Measurements from ENCODE around the gene VPS37C.
A peak's percentile ranks its signal among the peaks of the same experiment; 100 is the strongest.
"Not testable (repeated sequence)": the region's sequence is repeated elsewhere in the genome, so short reads cannot be mapped to it uniquely, and the experiment has no call there.

Gene VPS37C

DNA sequence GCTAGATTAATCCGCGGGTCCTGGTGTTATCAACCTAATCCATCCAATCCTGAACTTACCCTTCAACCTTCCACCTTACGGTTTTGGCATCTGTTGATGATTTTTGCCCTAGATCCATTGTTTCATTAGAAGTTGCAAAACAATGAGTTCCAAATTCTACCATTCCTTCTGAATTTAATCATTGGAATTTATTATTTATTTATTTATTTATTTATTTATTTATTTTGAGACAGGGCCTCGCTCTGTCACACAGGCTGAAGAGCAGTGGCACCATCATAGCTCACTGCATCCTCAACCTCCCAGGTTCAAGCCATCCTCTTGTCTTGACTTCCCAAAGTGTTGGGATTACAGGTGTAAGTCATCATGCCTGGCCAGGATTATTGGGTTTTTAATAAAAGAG, 20.3 kb upstream of the VPS37C start:
- in situ Hi-C loops (cut with MboI; ENCODE audit: low pct_unique_long_range_greater_than_20kb, low sequenced_read_pairs) = loop anchor here (25.0 kb wide), 1 partner anchor 469 kb away; the partner anchor contains the start of gene MS4A18

DNA sequence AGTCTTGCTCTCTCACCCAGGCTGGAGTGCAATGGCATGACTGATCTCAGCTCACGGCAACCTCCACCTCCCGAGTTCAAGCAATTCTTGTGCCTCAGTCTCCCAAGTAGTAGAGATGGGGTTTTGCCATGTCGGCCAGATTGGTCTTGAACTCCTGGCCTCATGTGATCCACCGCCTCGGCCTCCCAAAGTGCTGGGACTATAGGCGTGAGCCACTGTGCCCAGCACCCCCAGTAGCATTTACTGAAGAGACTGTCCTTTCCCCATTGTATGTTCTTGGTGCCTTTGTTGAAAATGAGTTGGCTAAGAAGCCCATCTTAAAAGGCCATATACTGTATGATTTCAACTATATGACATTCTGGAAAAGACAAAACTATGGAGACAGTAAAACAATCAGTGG, 19.0 kb upstream of the VPS37C start:
- DNase-seq = not testable (repeated sequence)
- in situ Hi-C loops (cut with MboI; ENCODE audit: low pct_unique_long_range_greater_than_20kb, low sequenced_read_pairs) = loop anchor here (25.0 kb wide), 1 partner anchor 468 kb away; the partner anchor contains the start of gene MS4A18

More for the DNA sequence above, 20.3 kb upstream of the VPS37C start:
- no peak for DNase-seq

DNA sequence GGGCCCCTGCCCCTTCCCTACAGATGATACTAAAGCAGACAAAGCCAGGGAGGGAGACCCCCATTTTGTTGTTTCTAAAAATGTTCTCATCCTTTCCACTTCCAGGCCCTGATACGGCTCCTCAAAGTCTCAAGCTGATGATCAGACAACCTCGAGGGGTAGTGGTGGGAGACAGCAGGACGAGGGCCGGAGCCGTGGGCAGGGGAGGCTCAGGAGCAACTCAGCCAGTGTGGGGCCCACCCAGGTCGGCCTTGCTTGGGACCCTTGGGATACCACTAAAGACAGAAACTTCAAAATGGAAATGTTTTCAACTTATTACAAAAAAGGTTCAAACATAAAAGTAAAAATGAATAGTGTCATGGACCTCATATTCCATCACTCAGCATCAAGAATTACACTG, 15.2 kb upstream of the VPS37C start:
- in situ Hi-C loops (cut with MboI; ENCODE audit: low pct_unique_long_range_greater_than_20kb, low sequenced_read_pairs) = loop anchor here (25.0 kb wide), 1 partner anchor 464 kb away; the partner anchor contains the start of gene MS4A18

DNA sequence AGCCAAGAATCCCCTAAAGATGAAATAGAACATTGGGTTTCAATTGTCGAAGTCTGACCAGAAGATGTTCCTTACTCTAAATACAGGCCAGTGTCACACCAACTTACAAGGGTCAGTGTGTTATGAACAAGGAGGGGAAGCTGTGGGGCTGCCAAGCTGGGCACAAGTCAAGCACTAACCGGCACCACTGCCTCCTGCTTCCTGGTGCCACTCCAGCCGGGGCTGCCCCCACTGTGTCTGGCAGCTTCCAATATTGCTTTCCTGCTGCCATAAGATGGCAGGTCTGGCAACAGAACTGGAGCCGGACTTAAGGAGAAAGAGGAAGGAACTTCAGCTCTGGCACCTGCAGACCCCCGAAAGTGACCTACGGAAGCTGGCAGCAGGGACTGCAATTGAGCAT, 13.7 kb upstream of the VPS37C start:
- in situ Hi-C loops (cut with MboI; ENCODE audit: low pct_unique_long_range_greater_than_20kb, low sequenced_read_pairs) = loop anchor here (25.0 kb wide), 1 partner anchor 463 kb away; the partner anchor contains the start of gene MS4A18
- DNase-seq = no peak

More for the DNA sequence above, 15.2 kb upstream of the VPS37C start:
- DNase-seq = no peak

DNA sequence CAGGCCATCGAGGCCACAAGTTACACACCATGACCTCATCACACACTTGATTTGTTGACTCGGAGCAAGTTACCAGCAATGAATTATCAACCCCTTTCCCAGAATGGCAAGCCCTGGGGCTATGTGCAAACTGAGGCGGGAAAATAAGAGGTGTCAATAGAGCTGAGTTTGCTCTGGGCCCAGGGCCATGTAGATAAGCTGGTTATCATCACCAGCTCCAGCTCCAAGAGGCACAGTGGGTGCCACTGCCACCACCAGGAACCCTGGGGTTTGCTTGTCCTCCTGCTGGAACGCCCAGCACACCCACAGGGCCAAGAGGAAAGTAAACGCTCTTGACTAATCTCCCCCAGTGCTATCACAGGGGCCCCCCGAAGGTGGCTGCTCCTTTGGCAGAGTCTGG, 13.0 kb upstream of the VPS37C start:
- DNase-seq = no peak

DNA sequence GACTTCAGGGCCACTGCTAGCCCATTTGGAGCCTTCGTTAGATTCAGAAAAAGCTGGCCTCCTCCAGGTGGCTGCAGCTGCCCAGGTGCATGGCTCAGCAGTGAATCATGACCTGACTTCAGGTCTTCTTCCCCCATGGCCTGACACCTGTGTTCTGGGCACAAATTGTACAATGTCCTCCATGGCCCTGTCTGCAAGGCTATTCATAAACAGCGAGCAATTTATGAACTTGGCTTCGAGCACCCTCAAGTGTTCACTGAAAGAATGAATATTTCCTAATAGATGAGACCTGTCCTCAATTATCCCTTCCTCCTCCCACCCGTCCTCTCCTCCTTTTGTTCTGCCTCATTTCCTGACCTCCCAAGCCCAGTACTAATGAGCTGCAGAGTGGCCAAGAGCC, 12.2 kb upstream of the VPS37C start:
- peak; percentile 41 for DNase-seq
- in situ Hi-C loops (cut with MboI; ENCODE audit: low pct_unique_long_range_greater_than_20kb, low sequenced_read_pairs) = no loop called here

More for the DNA sequence above, 13.0 kb upstream of the VPS37C start:
- in situ Hi-C loops (cut with MboI; ENCODE audit: low pct_unique_long_range_greater_than_20kb, low sequenced_read_pairs) = no loop called here

DNA sequence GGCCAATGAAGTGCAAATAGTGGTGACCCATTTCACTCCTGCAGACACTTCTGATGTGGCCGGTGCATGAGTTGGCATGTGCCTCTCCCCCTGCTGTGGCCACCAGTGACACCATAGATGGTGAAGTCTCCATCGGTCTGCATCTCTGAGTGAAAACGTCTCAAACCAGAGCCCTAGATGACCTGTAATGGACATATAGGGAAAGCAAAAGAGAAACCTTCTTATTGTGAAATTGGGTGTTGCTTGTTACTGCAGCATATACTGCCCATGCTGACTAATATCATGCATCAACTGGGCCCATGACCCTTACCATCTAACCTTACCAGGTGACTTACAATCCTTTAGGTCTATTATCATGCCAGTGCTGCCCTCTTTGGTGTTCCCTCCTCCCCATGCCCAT, 11.7 kb upstream of the VPS37C start:
- DNase-seq = no peak

DNA sequence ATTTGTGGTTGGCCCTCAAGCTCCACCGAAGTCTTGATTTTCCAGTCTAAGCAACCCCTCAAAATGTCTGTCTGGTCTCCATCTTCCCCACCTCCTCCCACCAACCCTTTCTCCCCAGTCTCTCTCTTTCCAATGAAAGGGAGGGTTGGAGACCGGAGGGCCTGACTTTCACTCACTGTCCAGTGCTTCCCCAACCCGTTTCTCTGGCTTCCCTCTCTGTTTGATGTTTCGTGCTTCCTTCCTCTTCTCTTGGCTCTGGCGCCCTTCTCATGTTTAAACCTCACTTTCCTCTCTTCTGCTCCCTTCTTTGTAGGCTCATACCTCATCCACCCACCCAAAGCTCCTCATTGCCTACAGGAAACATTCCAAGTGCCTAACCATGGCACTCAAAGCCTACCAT, 11.1 kb upstream of the VPS37C start:
- in situ Hi-C loops (cut with MboI; ENCODE audit: low pct_unique_long_range_greater_than_20kb, low sequenced_read_pairs) = no loop called here
- DNase-seq = peak; percentile 19

More for the DNA sequence above, 11.7 kb upstream of the VPS37C start:
- in situ Hi-C loops (cut with MboI; ENCODE audit: low pct_unique_long_range_greater_than_20kb, low sequenced_read_pairs) = no loop called here

DNA sequence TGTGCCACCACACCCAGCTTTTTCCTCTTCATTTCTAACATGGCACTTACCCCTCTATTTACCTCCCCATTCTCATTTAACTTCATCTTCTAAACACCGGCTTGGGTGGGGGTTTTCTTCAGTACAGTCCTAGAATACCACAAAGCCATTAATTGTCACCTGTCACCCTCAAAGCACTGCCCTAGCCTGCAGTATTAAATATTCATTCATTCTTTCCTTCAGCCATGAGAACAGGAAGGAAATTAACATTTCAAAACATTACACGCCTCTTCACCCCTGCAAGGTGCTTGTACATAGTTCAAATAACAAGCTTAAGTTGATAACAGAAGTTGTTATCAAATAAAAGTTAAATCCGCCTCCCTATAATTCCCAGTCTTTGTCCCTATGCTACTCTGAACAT, 10.7 kb upstream of the VPS37C start:
- no peak for DNase-seq
- in situ Hi-C loops (cut with MboI; ENCODE audit: low pct_unique_long_range_greater_than_20kb, low sequenced_read_pairs) = no loop called here

DNA sequence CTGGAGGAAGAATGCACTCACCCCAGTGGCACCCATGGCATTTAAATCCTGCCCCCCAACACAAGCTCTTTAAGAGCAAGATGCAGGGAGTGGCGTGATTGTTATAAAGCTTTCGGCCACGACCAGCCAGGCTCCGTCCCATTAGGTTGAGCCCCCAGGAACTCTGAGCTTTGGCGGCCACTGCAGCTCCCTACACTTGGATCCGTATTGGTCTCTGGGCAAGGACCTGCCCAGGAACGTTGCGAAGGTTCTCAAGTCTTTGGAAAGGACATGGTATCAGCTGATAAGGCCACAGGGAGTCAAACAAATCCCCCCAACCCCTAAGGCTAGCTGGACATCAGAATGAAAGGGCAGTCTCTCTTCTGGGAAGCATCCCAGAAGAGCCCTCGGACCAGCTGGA, 9.3 kb upstream of the VPS37C start:
- DNase-seq = no peak
- in situ Hi-C loops (cut with MboI; ENCODE audit: low pct_unique_long_range_greater_than_20kb, low sequenced_read_pairs) = no loop called here

DNA sequence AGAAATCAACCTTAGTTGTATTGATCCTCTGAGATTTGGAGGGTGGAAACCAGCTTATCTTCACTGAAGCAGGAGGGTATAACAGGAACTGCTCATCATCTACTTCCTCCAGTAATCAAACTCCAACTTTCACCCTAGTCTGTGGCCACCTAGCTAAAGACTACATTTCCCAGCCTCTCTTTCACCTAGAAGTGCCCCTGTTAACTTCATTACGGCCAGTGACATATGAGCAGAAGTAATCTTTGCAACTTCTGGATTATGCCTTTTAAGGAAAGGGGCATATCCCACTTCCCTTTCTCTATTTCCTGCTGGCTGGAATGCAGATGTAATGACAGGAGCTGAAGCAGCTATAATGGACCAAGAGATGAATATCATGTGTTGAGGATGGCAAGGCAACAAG, 7.6 kb upstream of the VPS37C start:
- in situ Hi-C loops (cut with MboI; ENCODE audit: low pct_unique_long_range_greater_than_20kb, low sequenced_read_pairs) = no loop called here
- peak; percentile 44 for DNase-seq

DNA sequence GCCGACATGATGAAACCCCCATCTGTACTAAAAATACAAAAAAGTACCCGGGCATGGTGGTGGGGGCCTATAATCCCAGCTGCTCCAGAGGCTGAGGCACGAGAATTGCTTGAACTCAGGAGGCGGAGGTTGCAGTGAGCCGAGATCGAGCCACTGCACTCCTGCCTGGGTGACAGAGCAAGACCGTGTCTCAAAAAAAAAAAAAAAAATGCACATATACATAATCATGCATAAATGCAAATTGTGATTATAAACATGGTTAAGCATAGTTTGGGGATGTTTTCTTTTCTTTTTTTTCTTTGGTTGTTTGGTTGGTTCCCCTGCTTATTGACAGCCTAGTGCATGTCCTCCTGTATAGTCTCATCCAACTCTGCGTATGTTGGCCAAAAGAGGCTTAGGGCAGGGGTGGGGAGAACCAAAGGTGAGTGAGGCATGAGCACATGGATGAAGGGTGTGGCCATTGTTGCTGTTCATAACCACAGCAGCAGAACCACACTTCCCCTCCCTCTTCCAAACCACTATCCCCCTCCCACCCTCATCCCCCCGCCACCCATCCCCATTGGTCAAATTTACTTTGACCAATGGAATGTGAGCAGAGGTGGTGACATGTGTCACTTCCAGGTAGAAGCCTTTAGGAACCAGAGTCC, 6.9 kb upstream of the VPS37C start:
- in situ Hi-C loops (cut with MboI; ENCODE audit: low pct_unique_long_range_greater_than_20kb, low sequenced_read_pairs) = no loop called here
- no peak for DNase-seq

DNA sequence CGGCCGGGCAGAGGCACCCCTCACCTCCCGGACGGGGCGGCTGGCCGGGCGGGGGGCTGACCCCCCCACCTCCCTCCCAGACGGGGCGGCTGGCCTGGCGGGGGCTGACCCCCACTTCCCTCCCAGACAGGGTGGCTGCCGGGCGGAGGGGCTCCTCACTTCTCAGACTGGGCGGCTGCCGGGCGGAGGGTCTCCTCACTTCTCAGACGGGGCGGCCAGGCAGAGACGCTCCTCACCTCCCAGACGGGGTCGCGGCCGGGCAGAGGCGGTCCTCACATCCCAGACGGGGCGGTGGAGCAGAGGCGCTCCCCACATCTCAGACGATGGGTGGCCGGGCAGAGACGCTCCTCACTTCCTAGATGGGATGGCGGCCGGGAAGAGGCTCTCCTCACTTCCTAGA, 5.1 kb upstream of the VPS37C start:
- DNase-seq = not testable (repeated sequence)

DNA sequence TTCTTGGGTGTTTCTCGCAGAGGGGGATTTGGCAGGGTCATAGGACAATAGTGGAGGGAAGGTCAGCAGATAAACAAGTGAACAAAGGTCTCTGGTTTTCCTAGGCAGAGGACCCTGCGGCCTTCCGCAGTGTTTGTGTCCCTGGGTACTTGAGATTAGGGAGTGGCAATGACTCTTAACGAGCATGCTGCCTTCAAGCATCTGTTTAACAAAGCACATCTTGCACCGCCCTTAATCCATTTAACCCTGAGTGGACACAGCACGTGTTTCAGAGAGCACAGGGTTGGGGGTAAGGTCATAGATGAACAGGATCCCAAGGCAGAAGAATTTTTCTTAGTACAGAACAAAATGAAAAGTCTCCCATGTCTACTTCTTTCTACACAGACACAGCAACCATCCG, 4.6 kb upstream of the VPS37C start:
- in situ Hi-C loops (cut with MboI; ENCODE audit: low pct_unique_long_range_greater_than_20kb, low sequenced_read_pairs); DNase-seq: not testable (repeated sequence)

More for the DNA sequence above, 5.1 kb upstream of the VPS37C start:
- in situ Hi-C loops (cut with MboI; ENCODE audit: low pct_unique_long_range_greater_than_20kb, low sequenced_read_pairs) = not testable (repeated sequence)

DNA sequence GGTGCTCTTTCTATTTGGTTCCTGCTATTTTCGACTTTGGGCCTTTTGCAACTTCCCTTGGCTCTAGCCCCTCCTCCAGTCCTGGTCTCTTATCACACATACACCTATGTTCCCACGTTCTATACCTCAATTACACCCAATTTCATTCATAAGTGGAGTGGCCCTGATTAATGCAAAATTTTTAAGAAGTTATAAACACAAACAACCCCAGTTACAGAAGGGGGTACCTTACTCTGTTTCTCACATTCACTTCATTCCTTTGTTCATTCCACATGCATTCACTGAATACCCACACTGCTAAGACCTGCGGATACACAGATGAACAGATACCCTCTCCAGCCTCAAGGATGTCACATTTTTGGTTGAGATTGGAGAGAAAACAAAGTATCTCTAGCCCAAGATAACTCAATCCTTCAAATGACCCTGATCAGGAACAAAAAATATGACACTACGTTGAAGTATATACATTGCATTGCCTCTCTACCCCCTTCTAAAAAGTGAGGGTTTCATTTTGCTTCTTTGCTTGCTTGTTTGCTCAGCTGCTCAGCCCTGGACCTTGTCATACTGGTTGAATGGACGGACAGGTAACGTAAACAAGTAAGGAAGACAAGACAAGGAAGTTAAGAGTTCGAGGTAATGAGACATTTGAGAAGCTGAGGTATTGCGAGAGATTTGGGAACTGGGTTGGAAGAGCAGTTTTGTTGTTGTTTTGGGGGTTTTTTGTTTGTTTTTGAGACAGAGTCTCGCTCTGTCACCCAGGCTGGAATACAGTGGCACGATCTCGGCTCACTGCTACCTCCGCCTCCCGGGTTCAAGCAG, 3.6 kb upstream of the VPS37C start:
- in situ Hi-C loops (cut with MboI; ENCODE audit: low pct_unique_long_range_greater_than_20kb, low sequenced_read_pairs) = no loop called here
- no peak for DNase-seq

DNA sequence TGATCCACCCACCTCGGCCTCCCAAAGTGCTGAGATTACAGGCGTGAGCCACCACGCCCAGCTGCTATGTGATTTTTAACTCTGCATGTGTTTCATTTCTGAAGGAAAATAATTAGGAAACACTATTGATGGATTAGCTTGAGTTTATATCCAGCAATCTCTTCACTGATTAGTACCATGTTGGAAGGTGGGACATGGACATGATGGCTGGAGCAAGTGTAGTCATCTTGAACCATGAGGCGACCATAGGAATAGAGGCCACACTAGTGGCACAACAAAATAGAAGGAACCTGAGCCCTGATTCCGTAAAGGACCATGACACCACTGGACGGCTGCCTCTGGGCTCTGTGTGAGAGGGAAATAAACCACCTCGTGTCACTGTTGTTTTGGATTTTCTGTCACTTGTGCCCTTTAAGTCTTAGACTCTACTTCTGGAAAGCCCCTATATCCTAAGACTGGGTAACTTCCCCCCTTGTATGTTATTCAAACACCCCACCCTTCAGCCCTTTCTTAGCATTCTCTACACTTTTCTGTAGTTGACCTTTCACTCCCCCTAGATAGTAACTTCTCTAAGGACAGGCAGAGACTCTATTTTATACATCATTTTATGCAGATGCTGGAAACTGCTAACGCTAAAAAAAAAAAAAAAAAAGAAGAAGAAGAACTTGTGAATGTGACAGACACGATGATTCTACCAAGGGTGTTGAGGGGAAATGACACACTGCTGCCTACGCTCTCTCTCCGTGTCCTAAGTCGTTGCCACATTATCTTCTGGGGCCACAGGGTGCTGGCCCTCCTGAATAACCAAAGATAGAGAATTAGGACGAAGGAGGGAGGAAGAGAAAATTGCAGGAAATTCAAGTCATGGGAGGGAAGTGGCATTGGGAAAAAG, 2.7 kb upstream of the VPS37C start:
- peak; percentile 43 for DNase-seq
- in situ Hi-C loops (cut with MboI; ENCODE audit: low pct_unique_long_range_greater_than_20kb, low sequenced_read_pairs) = no loop called here

DNA sequence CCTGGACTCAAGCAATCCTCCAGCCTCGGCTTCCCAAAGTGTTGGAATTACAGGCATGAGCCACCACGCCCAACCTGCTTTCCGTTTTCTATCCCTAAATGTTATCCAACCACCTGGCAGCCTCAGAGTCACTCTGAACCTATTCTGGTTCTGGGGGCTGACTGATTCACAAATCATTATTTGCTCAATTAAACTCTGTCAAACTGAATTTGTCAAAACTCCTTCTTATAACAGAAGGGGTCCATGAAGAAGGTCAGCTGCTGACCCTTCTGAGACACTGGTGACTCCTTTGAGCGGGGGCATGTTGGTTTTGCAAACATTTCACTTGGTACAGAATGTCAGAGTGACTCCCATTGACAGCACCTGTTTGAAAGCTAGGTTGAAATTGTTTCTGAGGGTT, 1.8 kb upstream of the VPS37C start:
- in situ Hi-C loops (cut with MboI; ENCODE audit: low pct_unique_long_range_greater_than_20kb, low sequenced_read_pairs) = no loop called here

DNA sequence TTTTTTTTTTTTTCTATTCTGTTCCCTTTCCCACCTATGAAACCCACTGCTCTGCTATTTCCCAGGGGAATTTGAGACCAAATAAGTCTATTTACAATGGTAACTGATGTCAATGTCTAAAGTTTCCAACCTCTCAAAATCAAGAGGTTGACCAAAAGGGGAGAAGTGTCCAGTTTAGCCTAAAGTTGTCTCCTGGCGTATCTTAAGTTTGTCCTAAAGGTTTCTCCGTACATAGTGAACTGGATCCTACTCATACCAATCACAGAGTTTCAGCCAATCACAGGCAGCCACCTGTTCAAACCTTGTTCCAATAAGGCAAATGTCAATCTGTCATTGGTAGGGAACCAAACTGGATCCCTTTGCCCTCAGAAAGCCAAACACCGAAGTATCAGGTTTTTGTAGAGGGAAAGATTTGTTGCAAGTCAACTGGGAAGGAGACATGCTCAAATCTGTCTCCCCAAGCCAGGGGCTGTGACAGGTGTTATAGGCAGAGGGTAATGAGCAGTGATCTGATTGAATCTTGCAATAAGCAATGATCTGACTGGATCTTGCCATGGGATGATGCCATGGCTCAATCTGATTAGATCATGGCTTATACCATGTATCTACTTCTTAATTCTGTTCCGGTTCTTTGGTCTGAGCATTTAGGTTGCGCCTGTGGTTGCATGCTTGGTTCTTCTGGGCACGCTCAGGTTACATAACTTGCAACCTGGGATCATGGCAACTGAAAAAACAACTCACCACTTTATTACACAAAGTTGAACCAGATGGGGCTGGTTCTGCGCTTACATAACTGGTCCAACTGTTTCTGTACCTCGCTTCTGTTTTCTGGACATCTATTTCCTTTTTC, 1.1 kb upstream of the VPS37C start:
- no peak for DNase-seq
- in situ Hi-C loops (cut with MboI; ENCODE audit: low pct_unique_long_range_greater_than_20kb, low sequenced_read_pairs) = no loop called here

More for the DNA sequence above, 1.8 kb upstream of the VPS37C start:
- DNase-seq = no peak

All from KBM-7 (cell line).